ENCODE measurements around the gene R3HDM4. TPM values are rescaled to one million over a fixed set of nuclear protein-coding genes. Genes with fewer than 3 reads are reported as not detected.

Gene R3HDM4
- total and polyA plus RNA-seq, 9 of the 15 experiments (the other 6 are each of a cell fraction or from before 2014, with no cell fraction given), result 3.2 to 154 (median 59.0) TPM

GRCh38 chr19:925526-926322 is 12.7 kb upstream of the R3HDM4 start, which contains the start of gene ARID3A (continued):
- TF ChIP-seq ATF2 (CRISPR knock-in tag; IDR thresholded peaks at IDR 0.05), result no peak
- no peak for TF ChIP-seq ZNF197 (CRISPR knock-in tag; IDR thresholded peaks at IDR 0.05; ENCODE audit: low read depth)
- no peak for TF ChIP-seq ARHGAP35 (IDR thresholded peaks at IDR 0.05; ENCODE audit: partially characterized antibody)
- TF ChIP-seq ZNF584 (CRISPR knock-in tag; IDR thresholded peaks at IDR 0.05; ENCODE audit: low read depth), result no peak
- no peak for TF ChIP-seq HNRNPH1 (optimal IDR thresholded peaks at IDR 0.05; ENCODE audit: low read depth, low read length)
- TF ChIP-seq NFE2 (IDR thresholded peaks at IDR 0.05; ENCODE audit: low read depth), result 0 out of 2 replicates have a peak, but pooled peaks have one; percentile 6
- TF ChIP-seq TEAD4 (IDR thresholded peaks at IDR 0.05; ENCODE audit: low read length), result no peak; the same call in 1 of the 2 replicates
- no peak for TF ChIP-seq TEAD4 (CRISPR knock-in tag; IDR thresholded peaks at IDR 0.05; ENCODE audit: borderline replicate concordance)
- TF ChIP-seq RNF219 (CRISPR knock-in tag; IDR thresholded peaks at IDR 0.05), result no peak
- no peak for TF ChIP-seq ZNF75A (CRISPR knock-in tag; IDR thresholded peaks at IDR 0.05)
- TF ChIP-seq RBM17 (IDR thresholded peaks at IDR 0.05; ENCODE audit: borderline replicate concordance, low read depth, low read length), result no peak
- TF ChIP-seq SAFB (IDR thresholded peaks at IDR 0.05; ENCODE audit: borderline replicate concordance, low read depth, low read length), result no peak
- no peak for TF ChIP-seq IRF9 (tag; IDR thresholded peaks at IDR 0.05)
- TF ChIP-seq CREB3L1 (IDR thresholded peaks at IDR 0.05; ENCODE audit: borderline replicate concordance, low read depth), result no peak
- no peak for TF ChIP-seq ZBTB17 (CRISPR knock-in tag; IDR thresholded peaks at IDR 0.05)
- no peak for TF ChIP-seq ELK3 (CRISPR knock-in tag; IDR thresholded peaks at IDR 0.05)
- TF ChIP-seq SIN3A (IDR thresholded peaks at IDR 0.05; ENCODE audit: borderline replicate concordance in 2 of 2, control insufficient read depth in 1 of 2, low read depth in 2 of 2, low read length in 2 of 2), result peak in 1 of 2 experiments; percentile 53; a peak in 2 of 4 replicates
- no peak for TF ChIP-seq SMAD3 (CRISPR knock-in tag; conservative IDR thresholded peaks at IDR 0.05)

All from K562 (cell line).